ENCODE measurements around the gene KDM5B. TPM values are rescaled to one million over a fixed set of nuclear protein-coding genes. Genes with fewer than 3 reads are reported as not detected.

Gene KDM5B
- total and polyA plus RNA-seq, 12 donors = 11.7 to 75.1 (median 41.4) TPM

- Histone ChIP-seq H3K9me3 (replicated peaks in 1 of 3) (no peaks in the 10 kb centered on the region), H3K4me3 (no peak overlapping the region), H3K36me3 (replicated peaks in 1 of 2) (no peaks in the 10 kb centered on the region), H3K27me3 (no peaks in the 10 kb centered on the region), H3K27ac (no peak overlapping the region), H3K4me1 (replicated peaks in 1 of 2) (no peaks in the 10 kb centered on the region)
- no peak for DNase-seq
- TF ChIP-seq CTCF (IDR thresholded peaks at IDR 0.05) (no peak), POLR2A (IDR thresholded peaks at IDR 0.05) (no peak)
- intact Hi-C loops (cut with DNase I) = no loop called here
- WGBS, 4 donors = 62 to 77% (median 74%) methylated on average over 2 of the region's 2 CpGs
These were observed 13.2 kb upstream of the KDM5B start for GRCh38 chr1:202821467-202821866.

GRCh38 chr1:202818819-202819218, 10.6 kb upstream of the KDM5B start:
- no peaks in the 10 kb centered on the region for H3K9me3 ChIP-seq (replicated peaks in 1 of 3)
- WGBS, 4 donors = 60 to 90% (median 78%) methylated on average over 1 of the region's 1 CpG
- H3K27ac ChIP-seq = no peak overlapping the region
- H3K4me3 ChIP-seq = no peak overlapping the region
- H3K27me3 ChIP-seq = no peaks in the 10 kb centered on the region
- no peak for DNase-seq
- intact Hi-C loops (cut with DNase I) = no loop called here
- H3K36me3 ChIP-seq (replicated peaks in 1 of 2) = no peaks in the 10 kb centered on the region
- no peak for TF ChIP-seq CTCF (IDR thresholded peaks at IDR 0.05)
- no peak for TF ChIP-seq POLR2A (IDR thresholded peaks at IDR 0.05)
- no peaks in the 10 kb centered on the region for H3K4me1 ChIP-seq (replicated peaks in 1 of 2)

- Histone ChIP-seq H3K4me1 (replicated peaks in 1 of 2) (peaks cover 2 to 8% of the 10 kb centered on the region in 2 donors), H3K27me3 (no peaks in the 10 kb centered on the region)
- WGBS, 4 donors = 78 to 85% (median 82%) methylated on average over 10 of the region's 10 CpGs
These were observed 6.9 kb upstream of the KDM5B start for GRCh38 chr1:202815120-202815519.

GRCh38 chr1:202812176-202813026, 4.2 kb upstream of the KDM5B start:
- peak in 1 of 7 donors; percentile 46 for DNase-seq
- TF ChIP-seq POLR2A (IDR thresholded peaks at IDR 0.05) (no peak), CTCF (IDR thresholded peaks at IDR 0.05) (no peak)
- Histone ChIP-seq H3K27ac (no peak overlapping the region), H3K4me3 (no peak overlapping the region), H3K4me1 (replicated peaks in 1 of 2) (peaks cover 8 to 9% of the 10 kb centered on the region in 2 donors), H3K9me3 (replicated peaks in 1 of 3) (no peaks in the 10 kb centered on the region), H3K36me3 (replicated peaks in 1 of 2) (no peaks in the 10 kb centered on the region), H3K27me3 (no peaks in the 10 kb centered on the region)
- WGBS, 4 donors = 77 to 93% (median 79%) methylated on average over 3 to 9 of the region's 9 CpGs
- intact Hi-C loops (cut with DNase I) = no loop called here

More at GRCh38 chr1:202815120-202815519, 6.9 kb upstream of the KDM5B start:
- intact Hi-C loops (cut with DNase I) = no loop called here
- no peaks in the 10 kb centered on the region for H3K9me3 ChIP-seq (replicated peaks in 1 of 3)
- TF ChIP-seq POLR2A (IDR thresholded peaks at IDR 0.05) = no peak
- TF ChIP-seq CTCF (IDR thresholded peaks at IDR 0.05) = no peak
- no peaks in the 10 kb centered on the region for H3K36me3 ChIP-seq (replicated peaks in 1 of 2)
- H3K4me3 ChIP-seq = no peak overlapping the region
- H3K27ac ChIP-seq = no peak overlapping the region
- DNase-seq = peak in 1 of 7 donors; percentile 30
